Subcutaneous adipose tissue (tissue), 4 donors: ENCODE data around the gene BRD9. TPM values are rescaled to one million over a fixed set of nuclear protein-coding genes. Genes with fewer than 3 reads are reported as not detected.

Source experiments
- total RNA-seq, 4 donors: library from RNA; depleted of rRNA; stranded (reverse); fragments of >200 nt; gene quantifications; one replicate each; pipeline ENCODE4 v1.1.0, GENCODE V29; 2016
- TF ChIP-seq, protein P1 (sequence below): fragments of 450-650 bp; IDR thresholded peaks from one replicate; pipeline ENCODE4 v1.5.1; 2016; ENCODE audit warnings: low read depth, mild to moderate bottlenecking, control low read depth, antibody characterized with exemption, moderate library complexity

The BRD9 gene
- total RNA-seq, 4 donors from 2014 or later, result 22.6 to 34.5 (median 29.8) TPM

DNA sequence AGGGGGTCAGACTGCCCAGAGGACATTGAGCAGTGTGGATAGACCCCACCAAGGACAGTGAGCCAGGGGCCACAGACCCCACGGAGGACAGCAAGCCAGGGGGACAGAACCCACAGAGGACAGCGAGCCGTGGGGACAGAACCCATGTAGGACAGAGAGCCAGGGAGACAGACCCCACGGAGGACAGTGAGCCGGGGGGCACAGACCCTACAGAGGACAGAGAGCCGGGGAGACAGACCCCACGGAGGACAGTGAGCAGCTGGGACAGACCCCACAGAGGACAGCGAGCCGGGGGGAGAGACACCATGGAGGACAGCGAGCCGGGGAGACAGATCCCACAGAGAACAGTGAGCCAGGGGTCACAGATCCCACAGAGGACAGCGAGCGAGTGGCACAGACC lies 38.4 kb downstream of the BRD9 start:
- TF ChIP-seq, protein P1, sequence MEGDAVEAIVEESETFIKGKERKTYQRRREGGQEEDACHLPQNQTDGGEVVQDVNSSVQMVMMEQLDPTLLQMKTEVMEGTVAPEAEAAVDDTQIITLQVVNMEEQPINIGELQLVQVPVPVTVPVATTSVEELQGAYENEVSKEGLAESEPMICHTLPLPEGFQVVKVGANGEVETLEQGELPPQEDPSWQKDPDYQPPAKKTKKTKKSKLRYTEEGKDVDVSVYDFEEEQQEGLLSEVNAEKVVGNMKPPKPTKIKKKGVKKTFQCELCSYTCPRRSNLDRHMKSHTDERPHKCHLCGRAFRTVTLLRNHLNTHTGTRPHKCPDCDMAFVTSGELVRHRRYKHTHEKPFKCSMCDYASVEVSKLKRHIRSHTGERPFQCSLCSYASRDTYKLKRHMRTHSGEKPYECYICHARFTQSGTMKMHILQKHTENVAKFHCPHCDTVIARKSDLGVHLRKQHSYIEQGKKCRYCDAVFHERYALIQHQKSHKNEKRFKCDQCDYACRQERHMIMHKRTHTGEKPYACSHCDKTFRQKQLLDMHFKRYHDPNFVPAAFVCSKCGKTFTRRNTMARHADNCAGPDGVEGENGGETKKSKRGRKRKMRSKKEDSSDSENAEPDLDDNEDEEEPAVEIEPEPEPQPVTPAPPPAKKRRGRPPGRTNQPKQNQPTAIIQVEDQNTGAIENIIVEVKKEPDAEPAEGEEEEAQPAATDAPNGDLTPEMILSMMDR, result no peak

DNA sequence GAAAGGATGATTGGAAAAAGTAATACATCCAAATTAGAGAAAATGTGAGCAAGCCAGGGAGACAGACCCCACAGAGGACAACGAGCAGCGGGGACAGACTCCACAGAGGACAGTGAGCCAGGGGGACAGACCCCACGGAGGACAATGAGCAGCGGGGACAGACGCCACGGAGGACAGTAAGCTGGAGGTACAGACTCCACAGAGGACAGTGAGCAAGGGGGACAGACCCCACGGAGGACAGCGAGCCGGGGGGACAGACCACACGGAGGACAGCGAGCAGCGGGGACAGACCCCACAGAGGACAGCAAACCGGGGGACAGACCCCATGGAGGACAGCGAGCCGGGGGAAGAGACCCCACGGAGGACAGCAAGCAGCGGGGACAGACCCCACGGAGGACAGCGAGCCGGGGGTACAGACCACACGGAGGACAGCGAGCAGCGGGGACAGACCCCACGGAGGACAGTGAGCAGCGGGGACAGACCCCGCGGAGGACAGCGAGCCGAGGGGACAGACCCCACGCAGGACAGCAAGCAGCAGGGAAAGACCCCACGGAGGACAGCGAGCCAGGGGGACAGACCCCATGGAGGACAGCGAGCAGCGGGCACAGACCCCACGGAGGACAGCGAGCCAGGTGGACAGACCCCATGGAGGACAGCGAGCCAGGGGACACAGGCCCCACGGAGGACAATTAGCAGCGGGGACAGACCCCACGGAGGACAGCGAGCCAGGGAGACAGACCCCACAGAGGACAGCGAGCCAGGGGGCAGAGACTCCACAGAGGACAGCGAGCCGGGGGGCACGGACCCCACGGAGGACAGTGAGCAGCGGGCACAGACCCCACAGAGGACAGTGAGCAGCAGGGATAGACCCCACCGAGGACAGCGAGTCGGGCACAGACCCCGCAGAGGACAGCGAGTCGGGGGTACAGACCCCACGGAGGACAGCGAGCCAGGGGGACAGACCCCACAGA lies 39.9 kb downstream of the BRD9 start:
- TF ChIP-seq, protein P1, result no peak

GRCh38 chr5:852018-852417 lies 40.6 kb downstream of the BRD9 start:
- TF ChIP-seq, protein P1, result no peak

GRCh38 chr5:851553-851952 lies 41.0 kb downstream of the BRD9 start:
- TF ChIP-seq, protein P1, result no peak

DNA sequence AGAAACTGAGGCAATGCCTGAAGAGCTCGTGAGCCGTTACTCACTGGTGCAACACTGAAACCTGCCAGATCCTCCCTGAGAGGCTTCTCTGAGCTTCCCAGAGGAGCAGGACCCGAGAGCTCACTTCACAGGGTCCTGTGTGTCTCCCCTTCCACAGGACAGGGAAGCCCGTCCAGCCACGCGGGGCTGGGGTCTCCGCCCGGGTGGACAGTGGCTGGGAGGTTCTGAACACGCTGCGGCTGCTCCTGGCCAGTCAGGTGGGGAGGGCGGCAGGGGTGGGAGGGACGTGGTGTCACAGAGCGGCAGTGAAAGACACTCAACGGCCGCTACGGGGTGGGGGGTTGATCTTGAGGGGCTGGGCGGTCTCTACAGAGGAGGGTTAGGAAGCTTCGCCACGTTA lies 41.5 kb downstream of the BRD9 start:
- TF ChIP-seq, protein P1, result no peak

GRCh38 chr5:850511-851006 lies 42.0 kb downstream of the BRD9 start, which contains the start of gene ZDHHC11:
TSS of gene ZDHHC11 (minus strand) at chr5:850986. CDS start at chr5:850602, 384 bp downstream.
- TF ChIP-seq, protein P1, result no peak

DNA sequence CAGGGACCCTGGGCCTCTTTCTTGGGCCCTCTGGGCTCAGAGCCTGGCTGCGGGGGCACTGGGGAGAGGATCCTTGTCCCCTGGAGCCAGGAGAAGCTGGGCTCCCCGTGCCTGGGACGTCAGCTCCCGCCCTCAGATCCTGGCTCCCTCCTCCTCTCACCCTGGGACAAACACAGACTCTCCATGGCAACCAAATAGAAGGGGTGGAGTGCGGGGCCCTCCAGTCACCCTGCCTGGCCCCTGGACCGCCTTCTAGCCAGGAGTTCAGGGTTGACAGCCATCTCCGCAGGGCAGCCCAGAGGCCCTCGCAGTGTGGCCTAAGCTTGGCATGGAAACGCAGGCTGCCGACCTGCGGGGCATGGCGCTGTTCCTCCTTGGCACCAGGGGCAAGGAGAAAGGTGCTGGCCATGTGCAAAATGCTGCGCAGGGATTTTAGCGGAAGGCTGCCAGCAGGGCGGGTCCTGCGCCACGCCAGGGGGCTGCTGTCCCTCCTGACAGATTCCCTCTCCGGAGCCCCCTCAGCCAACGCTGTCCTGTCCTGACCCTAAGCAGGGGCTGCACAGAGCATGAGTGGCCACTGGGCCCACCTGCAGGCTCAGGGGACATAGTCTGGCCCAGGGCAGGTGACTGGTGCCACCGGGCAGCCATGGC lies 42.8 kb downstream of the BRD9 start:
- TF ChIP-seq, protein P1, result no peak
